SK-N-SH (cell line): ENCODE data around the gene AUTS2.

ENCODE experiments used
- CTCF ChIP-seq: fragments of 200-600 bp; sonication (generic); IDR thresholded peaks from 2 replicates; pipeline ENCODE4 v1.6.1; 2017; ENCODE audit warnings: antibody characterized with exemption, mild to moderate bottlenecking, moderate library complexity
- MEF2A ChIP-seq: IDR thresholded peaks from 2 replicates; pipeline ENCODE4 v1.4.0; 2012; ENCODE audit warnings: low read depth, borderline replicate concordance

GRCh38 chr7:70700055-70700940 lies 1102.0 kb downstream of the AUTS2 start:
- TF ChIP-seq CTCF (no peak), MEF2A (no peak)
